HG03457 (cell line): ENCODE measurements around the gene RALGAPB.

Experiments used
- ATAC-seq: cut with Tn5 transposase; IDR thresholded peaks from one replicate; pipeline ENCODE4 v1.9.1; 2021; ENCODE audit warnings: moderate number of reproducible peaks; ENCODE audit not compliant: unreplicated experiment

RALGAPB gene

DNA sequence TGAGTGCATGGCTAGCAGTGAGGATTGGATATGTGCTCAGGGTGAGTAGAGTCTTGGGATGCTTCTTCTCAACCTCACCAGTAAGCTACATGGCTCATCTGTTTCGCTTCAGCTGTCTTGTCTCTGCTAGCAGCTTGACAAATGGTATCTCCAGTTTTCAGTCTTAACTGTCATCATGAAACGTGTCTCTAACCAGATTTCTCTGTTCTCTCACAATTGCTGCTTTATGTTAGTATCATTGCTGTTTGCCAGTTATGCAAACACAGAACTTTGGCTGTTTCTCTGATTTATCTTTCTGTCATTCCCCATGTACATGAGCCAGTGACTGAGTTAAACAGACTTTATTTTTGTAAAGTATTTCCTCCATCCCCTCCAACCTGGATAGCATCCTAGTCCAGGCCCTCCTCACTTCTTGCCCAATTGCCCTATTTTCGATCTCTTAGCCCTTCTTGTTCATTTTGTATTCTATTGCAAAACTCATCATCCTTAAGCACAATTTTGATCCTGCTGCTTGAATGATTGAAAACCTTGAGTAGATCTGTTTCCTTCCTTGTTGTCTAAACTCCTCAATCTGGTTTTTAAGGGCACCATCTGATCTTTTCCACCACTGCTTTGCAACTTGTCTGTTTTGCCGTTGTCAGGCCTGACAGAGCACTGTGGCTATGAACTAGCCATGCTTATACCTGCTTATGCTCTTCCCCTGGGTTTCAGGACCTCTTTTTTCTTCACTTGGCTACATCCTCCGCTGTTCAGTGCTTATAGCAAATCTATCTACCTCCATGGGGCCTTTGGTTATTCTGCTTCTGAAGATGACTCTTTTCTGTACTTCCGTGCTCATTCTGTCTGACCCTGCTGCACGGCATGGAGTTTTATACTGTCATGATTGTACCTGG, 70.6 kb downstream of the RALGAPB start:
- no peak for ATAC-seq

DNA sequence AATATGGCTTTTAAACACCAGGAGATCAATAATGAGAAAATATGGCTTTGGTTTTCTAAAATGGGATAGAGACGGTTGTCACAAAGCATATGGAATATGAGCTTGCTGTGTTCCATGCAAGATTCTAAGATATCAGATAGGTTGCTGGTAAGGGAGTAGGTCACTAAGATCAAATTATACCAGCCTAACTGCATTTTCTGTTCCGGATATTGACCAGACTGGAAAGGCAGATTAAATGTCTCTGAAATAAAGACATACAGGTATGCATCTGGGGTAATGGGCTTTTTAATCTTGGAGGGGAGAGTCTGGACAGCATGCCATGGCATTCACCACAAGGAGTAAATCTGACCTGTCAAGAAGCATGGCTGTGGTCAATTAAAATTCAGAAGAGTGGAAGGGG, 73.1 kb downstream of the RALGAPB start:
- no peak for ATAC-seq

DNA sequence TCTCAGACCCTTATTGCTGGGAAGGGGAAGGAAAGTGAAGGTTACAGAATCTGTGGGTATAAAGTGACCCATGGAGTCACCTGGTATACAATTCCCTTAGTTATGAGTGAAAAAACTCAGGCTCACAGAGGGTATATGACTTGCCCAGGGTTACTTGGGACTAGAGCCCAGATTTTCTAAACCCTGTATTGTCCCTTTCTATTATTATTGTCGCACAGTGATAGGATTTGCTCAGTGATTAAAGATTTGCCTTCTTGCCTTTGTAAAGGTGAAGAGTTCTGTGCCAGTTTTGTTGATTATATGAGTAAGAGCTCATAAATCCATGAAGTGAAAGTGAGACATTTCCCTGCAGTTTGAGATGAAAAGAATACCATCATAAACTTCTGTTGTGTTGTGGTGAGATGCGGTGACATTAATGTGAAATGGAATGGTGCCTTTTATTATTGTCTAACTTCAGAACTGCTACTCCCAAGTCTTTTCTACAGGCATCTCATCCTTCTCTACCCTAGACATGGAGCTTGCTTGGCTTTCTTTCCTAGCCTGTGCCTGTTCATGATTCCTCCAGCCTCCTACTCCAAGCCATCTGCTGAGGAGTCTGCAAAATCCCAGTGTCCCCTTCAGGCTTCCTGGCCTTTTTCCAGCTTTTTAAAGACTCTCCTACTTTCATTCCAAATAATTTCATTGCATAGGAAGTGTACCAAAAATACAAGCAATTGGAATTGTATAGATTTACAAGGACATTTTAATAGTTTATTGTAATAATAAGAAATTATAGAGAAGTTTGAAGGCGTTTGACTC, 74.8 kb downstream of the RALGAPB start:
- no peak for ATAC-seq

- ATAC-seq: no peak
Measured at GRCh38 chr20:38548356-38549083, 75.9 kb downstream of the RALGAPB start.

- no peak for ATAC-seq
Measured at GRCh38 chr20:38550274-38550673, 77.6 kb downstream of the RALGAPB start.

DNA sequence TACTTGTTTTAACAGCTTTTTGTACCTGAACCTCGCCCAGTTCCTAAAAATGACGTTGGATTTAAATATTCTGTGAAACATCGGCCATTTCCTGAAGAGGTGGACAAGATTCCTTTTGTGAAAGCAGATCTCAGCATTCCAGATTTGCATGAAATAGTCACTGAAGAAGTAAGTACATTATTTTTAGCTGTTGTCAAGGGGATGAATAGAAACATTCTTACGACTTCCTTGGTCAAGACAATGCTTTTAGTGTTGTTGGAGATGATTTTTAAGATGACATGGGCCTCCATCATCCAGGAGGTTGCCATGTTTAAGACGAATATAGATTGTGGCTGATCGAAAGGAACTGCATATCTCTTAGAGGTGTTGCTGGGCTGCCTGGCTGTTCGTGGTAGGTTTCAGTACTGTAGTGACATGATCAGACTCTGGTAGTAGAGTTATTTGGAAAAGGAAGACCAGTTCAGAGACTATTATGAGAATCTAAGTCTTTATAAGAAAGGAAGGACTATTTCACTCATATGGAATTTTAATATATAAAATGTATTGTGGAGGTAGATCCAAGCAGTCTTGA, 78.5 kb downstream of the RALGAPB start:
- no peak for ATAC-seq

- no peak for ATAC-seq
Measured at GRCh38 chr20:38554986-38555385, 82.3 kb downstream of the RALGAPB start.

GRCh38 chr20:38555395-38555794, 82.8 kb downstream of the RALGAPB start:
- ATAC-seq: no peak

DNA sequence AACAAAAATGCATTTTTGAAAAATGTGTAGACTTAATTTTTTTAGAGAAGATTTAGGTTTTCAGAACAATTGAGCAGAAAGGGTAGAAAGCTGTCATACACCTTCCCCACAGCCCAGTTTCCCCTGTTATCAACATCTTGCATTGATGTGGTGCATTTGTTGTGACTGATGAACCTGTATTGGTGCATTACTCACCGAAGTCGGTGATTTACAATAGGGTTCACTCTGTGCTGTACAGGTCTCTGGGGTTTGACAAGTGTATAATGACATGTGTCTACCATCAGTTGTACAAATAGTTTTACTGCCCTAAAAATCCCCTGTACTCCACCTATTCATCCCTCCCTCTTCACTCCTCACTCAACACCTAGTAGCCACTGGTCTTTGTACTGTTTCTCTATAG, 84.5 kb downstream of the RALGAPB start:
- ATAC-seq: no peak

DNA sequence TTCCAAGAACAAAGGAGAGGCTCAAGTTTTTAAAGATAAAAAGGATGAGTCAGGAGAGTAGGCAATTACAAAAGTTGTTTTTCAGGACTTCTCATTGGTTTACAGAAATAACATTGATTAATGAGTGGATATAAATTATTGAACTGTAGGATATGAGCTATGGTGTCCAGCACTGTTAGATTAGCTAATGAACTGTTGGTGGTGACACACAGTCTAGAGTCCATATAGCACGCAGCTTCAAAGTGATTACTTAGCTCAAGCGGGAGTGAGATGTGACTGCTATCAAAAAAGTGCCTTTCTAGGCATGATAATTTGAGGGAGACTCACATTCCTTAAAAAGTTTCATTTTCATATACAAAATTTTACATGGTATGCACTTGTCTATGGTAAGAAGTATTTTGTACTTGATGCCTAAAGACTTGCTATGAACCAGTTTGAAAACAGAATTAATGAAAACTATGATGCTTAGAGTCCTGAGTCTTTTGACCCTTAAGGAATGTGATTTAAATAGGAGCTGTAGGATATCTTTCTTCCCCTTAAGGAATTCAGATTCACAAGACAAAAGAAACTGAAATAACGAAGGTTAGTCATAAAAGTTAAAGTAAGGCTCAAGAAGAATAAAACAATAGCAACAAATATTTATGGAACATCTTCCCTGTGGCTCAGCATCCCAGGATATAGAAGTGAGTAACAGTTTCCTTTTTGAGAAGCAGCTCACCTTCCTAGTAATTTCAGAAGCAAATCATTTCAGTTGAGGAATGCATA, 86.1 kb downstream of the RALGAPB start:
- no peak for ATAC-seq

GRCh38 chr20:38559764-38560163, 87.1 kb downstream of the RALGAPB start:
- ATAC-seq: no peak

GRCh38 chr20:38563802-38564431, 91.3 kb downstream of the RALGAPB start:
- no peak for ATAC-seq

GRCh38 chr20:38564680-38565079, 92.0 kb downstream of the RALGAPB start:
- no peak for ATAC-seq

GRCh38 chr20:38566036-38566598, 93.5 kb downstream of the RALGAPB start:
- ATAC-seq: no peak

GRCh38 chr20:38569747-38570525, 97.3 kb downstream of the RALGAPB start:
- no peak for ATAC-seq

DNA sequence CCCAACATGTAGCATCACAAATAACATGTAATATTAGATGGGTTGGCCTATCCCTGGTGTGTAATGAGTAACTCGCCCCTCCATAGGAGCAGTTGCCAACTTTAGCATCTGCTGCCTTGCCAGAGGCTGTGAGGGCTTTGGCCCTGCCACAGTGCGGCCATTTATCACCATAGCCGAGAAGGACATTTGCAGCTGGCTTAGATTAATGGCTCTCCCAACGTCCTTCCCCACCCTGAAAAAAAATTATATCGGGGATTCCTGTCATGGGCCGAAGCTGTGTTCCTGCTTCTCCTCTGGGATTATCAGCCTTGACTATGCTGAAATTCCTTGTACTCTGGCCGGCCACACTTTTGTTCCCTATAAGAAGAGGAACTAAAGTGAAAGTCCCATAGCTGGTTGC, 100.8 kb downstream of the RALGAPB start:
- ATAC-seq: no peak

DNA sequence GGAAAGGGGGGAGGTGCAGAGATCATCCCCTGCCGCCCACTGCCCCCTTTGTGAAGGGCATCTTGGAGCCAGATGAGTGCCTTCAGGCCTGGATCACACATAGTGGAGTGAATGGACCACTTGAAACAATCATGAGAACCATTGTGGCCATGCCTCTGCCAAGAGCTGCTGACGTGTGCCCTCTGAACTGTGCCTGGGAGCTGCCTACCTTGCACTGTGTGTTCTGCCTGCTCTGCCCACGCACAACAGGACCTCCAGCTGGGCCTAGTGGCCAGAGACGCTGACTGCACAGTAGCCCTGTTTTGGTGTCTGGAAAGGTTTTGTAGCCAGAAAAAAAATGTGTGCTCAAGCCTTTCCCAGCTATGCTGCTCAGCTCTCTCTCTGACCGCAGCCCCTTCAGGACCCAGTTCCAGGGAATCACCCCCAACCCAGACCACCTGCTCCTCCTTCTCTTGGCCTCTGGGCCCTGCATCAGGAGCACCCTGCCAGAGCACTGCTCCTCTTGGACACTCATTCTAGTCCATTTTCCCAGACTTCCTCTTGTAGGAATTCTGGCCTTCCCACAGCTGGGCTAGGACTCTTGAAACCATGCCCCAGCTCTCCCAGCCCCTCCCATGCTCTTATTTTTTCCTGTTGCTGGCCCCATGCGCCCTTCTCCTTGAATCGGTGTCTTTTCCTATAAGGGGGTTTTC, 106.7 kb downstream of the RALGAPB start:
- no peak for ATAC-seq

- no peak for ATAC-seq
Measured at GRCh38 chr20:38579921-38580320, 107.3 kb downstream of the RALGAPB start.
